HT1080 (cell line): Measurements from ENCODE around the gene CEP128. TPM values are rescaled to one million over a fixed set of nuclear protein-coding genes. Genes with fewer than 3 reads are reported as not detected.

Source experiments
- DNase-seq: peaks from one replicate; pipeline ENCODE4 v3.0.0-alpha.2; 2015; ENCODE audit warnings: low read depth
- total RNA-seq: library from RNA; depleted of rRNA; stranded (reverse); fragments of >200 nt; shearing (Covaris generic); gene quantifications from 2 replicates; pipeline ENCODE4 v1.2.3, GENCODE V29; 2014

The CEP128 gene
- total RNA-seq, 1 experiment from 2014 or later, result 5.0 TPM

DNA sequence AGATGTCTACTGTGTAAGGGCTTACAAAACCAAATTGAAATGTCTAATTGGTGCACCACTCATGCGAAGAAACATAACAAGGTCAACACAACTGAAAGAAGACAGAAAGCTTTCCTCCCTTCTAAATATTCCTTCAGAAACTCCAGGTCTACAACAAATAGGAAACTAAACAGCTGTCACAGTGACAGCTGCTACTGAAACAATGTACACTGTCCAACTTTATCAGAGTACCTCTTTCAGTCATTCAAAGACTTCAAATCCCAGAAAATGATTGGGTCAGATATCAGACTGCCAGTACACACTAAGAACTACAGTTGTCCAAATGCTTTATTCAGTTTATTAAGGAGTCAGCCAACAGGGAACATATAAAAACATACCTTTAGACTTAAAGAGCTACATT is 35.2 kb downstream of the CEP128 start:
- no peak for DNase-seq

DNA sequence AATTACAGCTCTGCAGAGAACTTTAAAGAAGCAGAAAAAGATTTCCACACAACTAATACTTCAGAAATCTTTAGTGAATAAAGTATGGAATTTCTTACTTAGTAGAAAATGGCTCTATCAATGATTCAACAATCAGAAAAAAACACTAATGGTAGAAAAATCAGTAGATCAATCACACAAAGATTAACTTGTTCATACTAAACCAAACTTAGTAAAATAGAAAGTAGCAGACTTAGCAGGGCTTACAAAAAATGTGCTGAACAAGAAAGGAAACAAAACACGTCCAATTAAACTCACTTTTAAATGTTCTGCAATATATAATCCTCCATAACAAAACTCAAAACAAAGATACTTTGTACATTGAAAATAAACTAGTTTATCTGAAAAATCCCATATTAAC is 38.9 kb downstream of the CEP128 start:
- DNase-seq, result no peak

- no peak for DNase-seq
Observed at GRCh38 chr14:80901822-80902221, 39.7 kb downstream of the CEP128 start.

DNA sequence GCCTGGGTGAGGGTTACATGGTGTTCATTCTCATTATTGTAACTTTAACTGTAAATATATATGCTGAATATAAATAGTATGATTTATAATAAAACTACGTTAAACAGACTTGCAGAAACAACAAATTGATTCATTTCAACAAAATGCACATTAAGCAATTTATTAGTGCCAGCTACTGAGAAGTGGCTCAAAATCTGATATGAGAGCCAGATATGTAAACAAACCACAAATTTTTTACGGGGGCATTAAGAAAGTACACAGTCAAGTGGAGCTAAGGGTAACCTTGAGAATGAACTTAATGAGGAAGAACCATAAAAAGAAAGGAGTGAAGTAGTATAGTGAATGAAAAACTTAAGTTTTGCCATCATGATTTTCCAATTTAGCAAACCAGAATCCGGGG is 40.3 kb downstream of the CEP128 start:
- no peak for DNase-seq

- no peak for DNase-seq
Observed at GRCh38 chr14:80872645-80873044, 68.9 kb downstream of the CEP128 start.

DNA sequence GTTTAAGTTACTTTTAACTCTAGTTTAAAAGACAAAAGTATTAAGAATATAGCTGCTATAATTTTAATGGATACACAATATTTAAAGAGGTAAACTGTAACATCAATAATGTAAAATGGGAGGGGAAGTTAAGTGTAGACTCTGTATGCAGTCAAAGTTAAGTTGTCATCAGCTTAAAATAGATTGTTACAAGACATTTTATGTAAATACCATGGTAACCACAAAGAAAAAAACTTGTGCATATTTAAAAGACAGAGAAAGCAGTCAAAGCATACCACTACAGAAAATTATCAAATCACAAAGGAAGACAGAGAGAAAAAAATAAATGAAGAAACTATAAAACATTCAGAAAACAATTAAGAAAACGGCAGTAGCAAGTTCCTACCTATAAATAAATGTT is 73.3 kb downstream of the CEP128 start:
- no peak for DNase-seq

GRCh38 chr14:80867798-80868197 is 73.7 kb downstream of the CEP128 start:
- DNase-seq, result no peak

DNA sequence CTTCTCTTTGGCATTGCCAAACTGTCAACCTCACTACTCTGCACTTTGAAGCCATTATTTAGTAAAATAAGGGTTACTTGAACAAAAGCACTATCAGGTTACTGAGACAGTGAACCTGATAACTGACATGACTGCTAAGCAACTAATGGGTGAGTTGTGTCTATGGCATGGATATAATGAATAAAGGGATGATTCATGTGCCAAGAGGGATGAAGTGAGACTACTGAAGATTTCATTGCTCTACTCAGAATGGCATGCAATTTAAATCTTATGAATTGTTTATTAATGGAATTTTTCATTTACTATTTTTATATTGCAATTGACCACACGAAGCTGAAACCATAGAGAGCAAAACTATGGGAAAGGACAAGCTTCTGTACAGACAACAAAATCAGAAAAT is 74.4 kb downstream of the CEP128 start:
- peak; percentile 23 for DNase-seq

DNA sequence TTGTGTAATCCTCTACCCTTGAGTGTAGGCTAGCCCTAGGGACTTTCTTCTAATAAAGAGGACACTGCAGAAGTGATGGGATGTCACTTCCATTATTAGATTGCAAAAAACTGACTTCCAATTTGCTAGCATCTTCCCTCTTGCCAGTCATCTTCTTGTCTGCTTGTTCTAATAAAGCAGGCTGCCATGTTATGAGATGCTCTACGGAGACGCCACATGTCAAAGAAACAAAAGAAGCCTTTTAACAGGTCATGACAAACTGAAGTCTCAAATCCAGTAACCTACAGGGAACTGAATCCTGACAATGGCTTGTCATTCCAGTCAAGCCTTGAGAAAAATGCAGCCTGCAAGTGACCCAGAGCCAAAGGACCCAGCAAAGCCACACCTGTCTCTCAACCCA is 76.0 kb downstream of the CEP128 start:
- no peak for DNase-seq

DNA sequence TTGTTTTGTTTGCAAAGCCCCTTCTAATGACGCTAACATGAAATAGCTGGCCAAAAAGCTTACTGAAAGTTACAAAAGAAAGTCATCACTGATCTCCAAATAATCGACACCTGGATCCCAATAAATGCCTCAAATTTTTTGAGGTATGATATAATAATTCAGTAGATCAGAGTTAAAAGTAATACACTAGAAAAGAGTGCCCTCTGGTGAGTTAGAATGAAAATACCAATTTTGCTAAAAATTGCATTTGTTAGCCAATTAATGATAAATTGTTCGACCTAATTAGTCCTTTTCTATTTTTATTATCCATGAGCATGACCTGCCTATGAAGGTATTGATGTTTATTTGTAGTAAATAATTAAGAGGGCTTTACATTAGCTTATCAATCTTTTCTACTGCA is 78.6 kb downstream of the CEP128 start:
- DNase-seq, result no peak

- DNase-seq, result no peak
Observed at GRCh38 chr14:80862541-80862940, 79.0 kb downstream of the CEP128 start.

- peak; percentile 3 for DNase-seq
Observed at GRCh38 chr14:80850197-80850814, 91.2 kb downstream of the CEP128 start.

GRCh38 chr14:80847070-80847469 is 94.5 kb downstream of the CEP128 start:
- no peak for DNase-seq

GRCh38 chr14:80845856-80846255 is 95.7 kb downstream of the CEP128 start:
- DNase-seq, result no peak

- DNase-seq, result no peak
Observed at GRCh38 chr14:80844872-80845271, 96.7 kb downstream of the CEP128 start.

DNA sequence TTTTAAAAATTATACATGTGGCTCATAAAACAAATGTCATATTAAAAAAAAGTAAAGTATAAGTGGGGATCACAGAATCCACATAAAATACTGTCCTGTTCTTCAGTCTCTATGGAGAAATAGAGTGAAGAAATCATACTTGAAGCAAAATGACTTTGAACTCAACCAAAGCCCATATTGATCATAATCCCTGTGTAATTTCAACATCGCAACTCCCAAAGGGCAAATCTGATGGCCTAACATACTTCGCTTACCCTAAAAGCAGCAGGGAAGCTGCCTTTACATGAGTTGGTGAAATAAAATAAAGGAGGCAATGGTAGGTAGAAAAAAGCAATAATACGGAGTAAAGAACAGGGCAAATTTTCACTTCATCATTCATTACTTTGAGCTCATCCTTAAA is 101.8 kb downstream of the CEP128 start:
- no peak for DNase-seq

DNA sequence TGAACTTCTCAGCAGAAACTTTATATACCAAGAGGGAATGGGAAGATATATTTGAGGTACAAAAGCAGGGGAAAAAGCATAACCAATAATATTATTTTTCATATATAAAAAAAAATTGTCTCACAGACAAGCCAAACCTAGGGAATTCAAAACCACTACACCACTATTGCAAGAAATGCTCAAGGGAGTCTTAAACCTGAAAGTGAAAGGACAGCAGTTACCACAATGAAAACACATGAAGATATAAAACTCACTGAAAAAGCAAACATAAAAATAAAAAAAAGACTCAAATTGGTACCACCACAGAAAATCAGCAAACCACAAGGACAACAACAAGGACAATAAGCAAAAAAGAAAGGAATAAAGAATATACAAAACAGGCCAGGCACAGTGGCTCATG is 131.9 kb downstream of the CEP128 start:
- no peak for DNase-seq

- DNase-seq, result no peak
Observed at GRCh38 chr14:80805136-80805535, 136.4 kb downstream of the CEP128 start.

- no peak for DNase-seq
Observed at GRCh38 chr14:80798878-80799277, 142.7 kb downstream of the CEP128 start.

DNA sequence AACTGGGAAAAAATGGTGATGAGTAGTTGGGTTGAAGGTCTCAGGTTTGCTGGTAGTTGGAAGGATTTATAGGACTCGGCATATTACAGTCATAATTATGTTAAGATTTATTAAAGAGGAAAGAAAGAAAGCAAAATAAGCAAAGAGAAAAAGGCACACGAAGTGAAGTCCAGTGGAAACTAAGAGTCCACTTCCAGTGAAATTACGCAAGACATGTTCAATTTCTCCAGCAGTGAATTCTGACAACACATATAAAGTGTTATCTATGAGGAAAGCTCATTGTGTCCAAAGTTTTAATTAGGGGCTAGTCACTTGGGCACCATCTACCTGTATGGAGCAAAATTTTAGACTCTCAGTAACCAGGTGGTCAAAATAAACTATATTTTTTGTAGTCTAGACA is 143.3 kb downstream of the CEP128 start:
- DNase-seq, result no peak

DNA sequence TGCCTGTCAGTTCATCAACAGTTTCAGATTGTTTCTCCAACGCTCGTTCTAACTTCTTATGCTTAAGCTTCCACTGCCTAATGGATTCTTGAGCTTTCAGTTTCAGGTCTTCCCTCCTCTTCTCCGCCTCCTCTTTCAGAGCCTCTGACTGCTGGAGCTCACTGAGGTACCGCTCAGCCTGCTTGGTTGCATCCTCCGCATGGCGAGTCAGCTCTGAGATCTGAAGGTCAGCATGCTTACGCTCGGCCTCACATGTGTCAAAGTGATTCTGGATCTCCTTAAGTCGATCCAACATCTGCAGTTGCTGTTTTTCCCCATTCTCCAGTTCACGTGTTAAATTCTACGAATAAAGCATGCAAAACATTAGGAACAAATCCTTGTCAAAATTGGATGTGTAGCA is 148.8 kb downstream of the CEP128 start:
- DNase-seq, result no peak

DNA sequence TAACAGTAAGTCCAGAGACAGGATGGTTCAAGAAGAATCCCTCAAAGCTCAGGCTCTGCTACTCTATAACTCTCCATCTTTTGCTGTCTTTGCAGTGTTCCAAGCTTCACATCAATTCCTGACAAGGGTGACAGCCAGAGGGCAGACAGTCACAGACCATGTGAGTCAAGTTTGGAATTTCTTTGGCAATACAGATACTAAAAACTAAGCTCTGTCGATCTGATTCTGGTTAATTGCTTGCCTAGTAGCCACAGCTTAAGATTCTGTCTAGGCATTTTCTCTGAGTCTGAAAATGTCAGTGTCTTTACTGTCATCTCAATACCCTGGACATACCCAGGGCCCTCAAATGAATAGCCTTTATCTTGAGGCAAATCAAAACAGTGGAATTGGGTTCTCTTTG is 153.7 kb downstream of the CEP128 start:
- no peak for DNase-seq

DNA sequence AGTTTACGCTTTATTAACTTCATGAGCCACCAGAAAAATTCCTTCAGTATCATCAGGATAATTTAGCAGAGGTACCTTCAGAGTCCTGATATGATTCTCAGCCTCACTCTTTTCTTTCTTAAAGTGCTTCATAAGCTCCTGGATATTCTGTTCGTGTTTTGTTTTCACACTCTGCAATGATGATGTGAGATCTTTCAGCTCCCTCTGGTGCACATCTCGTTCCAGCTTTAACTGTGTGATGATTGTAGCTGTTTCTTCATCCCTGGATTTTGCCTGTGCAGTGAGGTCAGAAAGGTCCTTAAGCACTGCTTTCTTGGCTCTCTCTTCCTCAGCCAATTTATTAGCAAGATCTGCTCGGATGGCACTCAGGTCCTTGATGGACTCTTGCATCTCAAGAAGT is 156.7 kb downstream of the CEP128 start:
- no peak for DNase-seq

DNA sequence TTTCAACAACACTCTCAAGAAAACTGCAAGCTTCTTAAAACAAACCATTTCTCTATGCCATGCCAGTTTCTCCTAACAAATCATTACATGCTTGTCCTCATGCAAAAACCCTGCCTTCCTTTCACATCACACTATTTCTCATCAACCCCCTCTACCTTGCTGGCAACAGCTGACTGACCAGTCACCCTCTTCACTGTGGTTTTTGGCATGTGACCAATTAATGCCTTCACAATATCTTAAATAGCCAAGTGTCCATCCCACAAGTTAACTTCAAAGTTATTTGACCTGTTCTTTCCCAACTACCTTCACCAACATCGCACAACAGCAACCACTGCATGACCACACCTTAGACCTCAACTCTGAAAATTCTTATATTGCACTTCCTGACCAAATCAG is 159.6 kb downstream of the CEP128 start:
- DNase-seq, result peak; percentile 38
